OCI-LY7 (cell line): ENCODE results near the gene HENMT1. TPM values are rescaled to one million over a fixed set of nuclear protein-coding genes. Genes with fewer than 3 reads are reported as not detected.

Source experiments
- BruUV-seq: library from RNA; stranded (reverse); fragments of 400-500 nt; replicated peaks from 2 replicates; lab custom pipeline; 2021; lab: Mats Ljungman, UMichigan
- CTCF ChIA-PET: fragments of 300-600 bp; sonication (Branson Sonifier 250); formaldehyde crosslinking; loops from one replicate; lab custom pipeline; 2022; ENCODE audit warnings: antibody characterized with exemption; ENCODE audit not compliant: unreplicated experiment; lab: Charles Lee
- POLR2A ChIA-PET: fragments of 300-600 bp; sonication (Branson Sonifier 250); formaldehyde crosslinking; loops from one replicate; lab custom pipeline; 2022; ENCODE audit warnings: antibody characterized with exemption; lab: Charles Lee
- DNase-seq: peaks from one replicate; pipeline ENCODE4 v3.0.0-alpha.2; 2015; ENCODE audit warnings: low spot score
- H2AFZ ChIP-seq: fragments of 200-600 bp; sonication (generic), shearing (Covaris generic); 2 replicates; pipeline ENCODE4 v1.6.1; 2014; ENCODE audit warnings: mild to moderate bottlenecking, antibody characterized with exemption, low read length, moderate library complexity
- H3K27ac ChIP-seq: fragments of 200-600 bp; sonication (generic); 2 replicates; pipeline ENCODE4 v1.5.1; 2014; ENCODE audit warnings: mixed run types, low read depth, mild to moderate bottlenecking, moderate library complexity, low read length, inconsistent platforms; ENCODE audit not compliant: poor library complexity, severe bottlenecking
- H3K36me3 ChIP-seq: fragments of 200-600 bp; sonication (generic); 2 replicates; pipeline ENCODE4 v1.6.1; 2014; ENCODE audit warnings: mild to moderate bottlenecking, antibody characterized with exemption, low read length, moderate library complexity, mixed read lengths; ENCODE audit not compliant: insufficient read depth
- H3K4me1 ChIP-seq: fragments of 200-600 bp; sonication (generic); 2 replicates; pipeline ENCODE4 v1.5.1; 2014; ENCODE audit warnings: mild to moderate bottlenecking, low read length; ENCODE audit not compliant: insufficient read depth, poor library complexity, severe bottlenecking
- H3K4me2 ChIP-seq: fragments of 200-600 bp; sonication (generic); 2 replicates; pipeline ENCODE4 v1.6.1; 2014; ENCODE audit warnings: mild to moderate bottlenecking, low read length
- H3K4me3 ChIP-seq: fragments of 200-600 bp; sonication (generic); 2 replicates; pipeline ENCODE4 v1.5.1; 2014; ENCODE audit warnings: mild to moderate bottlenecking, low read depth, low read length; ENCODE audit not compliant: poor library complexity, severe bottlenecking
- H3K79me2 ChIP-seq: fragments of 200-600 bp; sonication (generic); 2 replicates; pipeline ENCODE4 v1.6.1; 2016; ENCODE audit warnings: low read depth, mild to moderate bottlenecking, low read length, moderate library complexity, mixed read lengths; ENCODE audit not compliant: insufficient read depth
- H3K9me2 ChIP-seq: fragments of 200-600 bp; sonication (generic); 2 replicates; pipeline ENCODE4 v1.6.1; 2016; ENCODE audit warnings: mild to moderate bottlenecking, low read length, mixed read lengths; ENCODE audit not compliant: insufficient read depth
- H3K9me3 ChIP-seq: fragments of 200-600 bp; sonication (generic); 2 replicates; pipeline ENCODE4 v1.6.1; 2014; ENCODE audit warnings: mild to moderate bottlenecking, mixed run types, low read length, mixed read lengths
- H4K20me1 ChIP-seq: fragments of 200-600 bp; sonication (generic); 2 replicates; pipeline ENCODE4 v1.6.1; 2014; ENCODE audit warnings: mild to moderate bottlenecking, antibody characterized with exemption, low read length, moderate library complexity, mixed read lengths; ENCODE audit not compliant: insufficient read depth
- CTCF ChIP-seq: fragments of 200-600 bp; sonication (generic); conservative IDR thresholded peaks from 2 replicates; pipeline ENCODE4 v1.5.1; 2014; ENCODE audit warnings: mild to moderate bottlenecking, antibody characterized with exemption, low read length, moderate library complexity, mixed read lengths
- EZH2phosphoT487 ChIP-seq: fragments of 200-600 bp; sonication (generic); IDR thresholded peaks from 2 replicates; pipeline ENCODE4 v1.6.1; 2018; ENCODE audit warnings: low read depth, borderline replicate concordance, mild to moderate bottlenecking, mixed run types, antibody characterized with exemption, low read length, moderate library complexity, mixed read lengths
- intact Hi-C: fragments of 100-400 bp; cut with micrococcal nuclease; formaldehyde crosslinking; loops from one replicate; pipeline ENCODE4 v1.10.0; 2022; ENCODE audit not compliant: unreplicated experiment
- total RNA-seq, 2 experiments: library from RNA; depleted of rRNA in 1 of 2; stranded (reverse); fragments of >200 nt in 1 of 2; shearing (Covaris generic) in 1 of 2; gene quantifications; 2 replicates each; pipeline ENCODE4 v1.2.3, GENCODE V29; 2014 to 2022

The HENMT1 gene
- total RNA-seq, 2 experiments from 2014 or later, result 0.84 TPM; not detected in 1

DNA sequence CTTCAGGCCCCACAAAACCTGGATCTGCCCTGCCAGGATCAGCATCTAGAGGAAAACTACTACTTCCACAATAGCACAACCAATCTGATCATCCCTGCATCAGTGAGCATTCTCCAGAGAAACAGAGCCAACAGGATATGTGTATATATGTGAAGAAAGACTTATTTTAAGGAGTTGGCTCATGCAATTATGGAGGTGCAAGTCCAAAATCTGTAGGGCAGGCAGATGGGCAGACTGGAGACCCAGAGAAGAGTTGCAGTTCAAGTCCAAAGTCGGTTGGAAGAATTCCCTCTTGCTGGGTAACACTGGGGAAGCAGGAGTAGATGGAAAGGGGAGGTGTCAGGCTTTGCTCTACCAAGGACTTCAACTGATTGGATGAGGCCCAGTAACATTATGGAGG is 4.9 kb upstream of the HENMT1 start:
- ChIA-PET CTCF (no interaction called here), POLR2A (interaction anchor here (0.7 kb wide), 1 partner anchor 541 kb away, joined by 3 read pairs; no protein-coding TSS in a partner anchor)
- Histone ChIP-seq H3K4me2 (no peak overlapping the region), H3K9me2 (no peaks in the 10 kb centered on the region), H2AFZ (no peak overlapping the region), H3K4me3 (no peak overlapping the region), H3K36me3 (no peaks in the 10 kb centered on the region), H3K79me2 (no peaks in the 10 kb centered on the region), H3K27ac (no peak overlapping the region), H4K20me1 (no peaks in the 10 kb centered on the region), H3K9me3 (no peaks in the 10 kb centered on the region), H3K4me1 (no peaks in the 10 kb centered on the region)
- intact Hi-C loops, result no loop called here
- no peak for TF ChIP-seq EZH2phosphoT487
- BruUV-seq, result no TSS peak
- DNase-seq, result no peak

GRCh38 chr1:108665067-108665466 is 4.2 kb upstream of the HENMT1 start:
- no peaks in the 10 kb centered on the region for H3K36me3 ChIP-seq
- no peaks in the 10 kb centered on the region for H3K79me2 ChIP-seq
- CTCF ChIA-PET, result no interaction called here
- POLR2A ChIA-PET, result interaction anchor here (0.7 kb wide), 1 partner anchor 542 kb away, joined by 3 read pairs; no protein-coding TSS in a partner anchor
- intact Hi-C loops, result no loop called here
- H3K9me3 ChIP-seq, result no peaks in the 10 kb centered on the region
- H3K27ac ChIP-seq, result no peak overlapping the region
- DNase-seq, result no peak
- no peak overlapping the region for H3K4me3 ChIP-seq
- no peaks in the 10 kb centered on the region for H3K9me2 ChIP-seq
- H3K4me1 ChIP-seq, result no peaks in the 10 kb centered on the region
- TF ChIP-seq CTCF (no peak), EZH2phosphoT487 (no peak)
- no peak overlapping the region for H3K4me2 ChIP-seq
- H4K20me1 ChIP-seq, result no peaks in the 10 kb centered on the region
- no peak overlapping the region for H2AFZ ChIP-seq
- BruUV-seq, result no TSS peak

DNA sequence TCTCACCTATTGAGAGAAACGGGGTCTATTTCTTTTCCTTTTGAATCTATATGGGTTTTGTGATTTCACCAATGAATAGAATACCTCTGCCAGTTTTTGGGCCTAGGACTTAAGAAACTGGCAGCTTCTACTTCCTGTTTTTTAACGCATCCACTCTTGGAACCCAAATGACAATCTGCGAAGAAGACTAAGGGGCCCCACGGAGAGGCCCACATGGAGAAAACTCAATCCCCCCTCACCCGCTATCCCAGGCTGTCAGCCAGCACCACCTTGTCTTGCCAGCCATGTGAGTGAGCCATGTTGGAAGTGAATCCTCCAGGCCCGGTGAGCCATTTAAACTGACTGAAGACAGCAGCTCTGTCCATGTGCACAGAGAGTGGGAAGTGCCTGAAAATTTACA is 3.6 kb upstream of the HENMT1 start:
- H3K27ac ChIP-seq, result no peak overlapping the region
- POLR2A ChIA-PET, result no interaction called here

More for the DNA sequence above, 3.6 kb upstream of the HENMT1 start:
- CTCF ChIA-PET, result no interaction called here
- BruUV-seq, result no TSS peak
- Histone ChIP-seq H3K4me2 (no peak overlapping the region), H3K9me2 (no peaks in the 10 kb centered on the region), H3K79me2 (no peaks in the 10 kb centered on the region), H3K4me1 (no peaks in the 10 kb centered on the region), H3K9me3 (no peaks in the 10 kb centered on the region), H3K36me3 (no peaks in the 10 kb centered on the region), H3K4me3 (no peak overlapping the region), H2AFZ (no peak overlapping the region), H4K20me1 (no peaks in the 10 kb centered on the region)
- DNase-seq, result no peak
- intact Hi-C loops, result no loop called here
- TF ChIP-seq EZH2phosphoT487, result no peak
- no peak for TF ChIP-seq CTCF
